Parathyroid adenoma (tissue), 2 donors: ENCODE results near the gene RFT1.

Source experiments
- H2AFZ ChIP-seq: fragments of 300-600 bp; sonication (generic); one replicate; pipeline ENCODE4 v1.7.0; 2017; ENCODE audit warnings: antibody characterized with exemption, mild to moderate bottlenecking
- H3K27ac ChIP-seq: fragments of 300-600 bp; sonication (generic); one replicate; pipeline ENCODE4 v1.7.0; 2017
- H3K27me3 ChIP-seq: fragments of 300-600 bp; sonication (generic); one replicate; pipeline ENCODE4 v1.7.0; 2017; ENCODE audit warnings: low read length; ENCODE audit not compliant: control insufficient read depth, insufficient read depth
- H3K36me3 ChIP-seq: fragments of 300-600 bp; sonication (generic); one replicate; pipeline ENCODE4 v1.7.0; 2017; ENCODE audit warnings: low read length; ENCODE audit not compliant: control insufficient read depth, insufficient read depth
- H3K4me1 ChIP-seq: fragments of 300-600 bp; sonication (generic); one replicate; pipeline ENCODE4 v1.7.0; 2017; ENCODE audit warnings: control low read depth
- H3K4me2 ChIP-seq: fragments of 300-600 bp; sonication (generic); one replicate; pipeline ENCODE4 v1.7.0; 2017; ENCODE audit warnings: low read length
- H3K4me3 ChIP-seq: fragments of 300-600 bp; sonication (generic); one replicate; pipeline ENCODE4 v1.7.0; 2017; ENCODE audit warnings: low read depth, low read length
- H3K79me2 ChIP-seq: fragments of 300-600 bp; sonication (generic); one replicate; pipeline ENCODE4 v1.7.0; 2017; ENCODE audit warnings: control low read depth
- H3K9ac ChIP-seq: fragments of 300-600 bp; sonication (generic); one replicate; pipeline ENCODE4 v1.7.0; 2017; ENCODE audit warnings: mild to moderate bottlenecking
- H3K9me3 ChIP-seq: fragments of 300-600 bp; sonication (generic); one replicate; pipeline ENCODE4 v1.7.0; 2017; ENCODE audit warnings: low read length; ENCODE audit not compliant: control insufficient read depth
- CTCF ChIP-seq: fragments of 300-600 bp; sonication (generic); IDR thresholded peaks from one replicate; pipeline ENCODE4 v1.7.0; 2017; ENCODE audit warnings: antibody characterized with exemption, mild to moderate bottlenecking
- donor health status: primary hyperparathyroidism.

Gene RFT1

GRCh38 chr3:53078656-53079055 lies 51.6 kb downstream of the RFT1 start:
- no peaks in the 10 kb centered on the region for H3K27me3 ChIP-seq
- H3K27ac ChIP-seq = no peak overlapping the region
- no peaks in the 10 kb centered on the region for H3K36me3 ChIP-seq
- no peak overlapping the region for H3K4me3 ChIP-seq
- no peaks in the 10 kb centered on the region for H3K4me1 ChIP-seq
- TF ChIP-seq CTCF = no peak
- no peak overlapping the region for H3K4me2 ChIP-seq
- no peak overlapping the region for H2AFZ ChIP-seq
- H3K79me2 ChIP-seq = no peaks in the 10 kb centered on the region
- H3K9ac ChIP-seq = no peak overlapping the region
- no peaks in the 10 kb centered on the region for H3K9me3 ChIP-seq

- Histone ChIP-seq H3K9me3 (no peaks in the 10 kb centered on the region), H3K4me1 (peaks cover under 1% of the 10 kb centered on the region), H2AFZ (no peak overlapping the region), H3K4me2 (no peak overlapping the region), H3K27ac (no peak overlapping the region), H3K9ac (no peak overlapping the region), H3K36me3 (no peaks in the 10 kb centered on the region), H3K79me2 (no peaks in the 10 kb centered on the region), H3K27me3 (no peaks in the 10 kb centered on the region), H3K4me3 (no peak overlapping the region)
- TF ChIP-seq CTCF = no peak
Observed at GRCh38 chr3:53077476-53078220, 52.6 kb downstream of the RFT1 start.

- peaks cover 11% of the 10 kb centered on the region for H3K4me1 ChIP-seq
- no peak overlapping the region for H3K4me2 ChIP-seq
- H3K9me3 ChIP-seq = no peaks in the 10 kb centered on the region
- no peaks in the 10 kb centered on the region for H3K27me3 ChIP-seq
- no peak overlapping the region for H2AFZ ChIP-seq
- no peaks in the 10 kb centered on the region for H3K36me3 ChIP-seq
- no peak overlapping the region for H3K4me3 ChIP-seq
- TF ChIP-seq CTCF = no peak
- H3K79me2 ChIP-seq = no peaks in the 10 kb centered on the region
- H3K27ac ChIP-seq = no peak overlapping the region
- no peak overlapping the region for H3K9ac ChIP-seq
Observed at GRCh38 chr3:53075743-53076140, 54.5 kb downstream of the RFT1 start.

GRCh38 chr3:53074761-53075742 lies 55.2 kb downstream of the RFT1 start:
- no peak overlapping the region for H3K4me2 ChIP-seq
- no peak overlapping the region for H3K9ac ChIP-seq
- H3K4me1 ChIP-seq = peaks cover 11% of the 10 kb centered on the region
- H3K36me3 ChIP-seq = no peaks in the 10 kb centered on the region
- TF ChIP-seq CTCF = no peak
- no peak overlapping the region for H3K27ac ChIP-seq
- H3K27me3 ChIP-seq = no peaks in the 10 kb centered on the region
- H3K9me3 ChIP-seq = no peaks in the 10 kb centered on the region
- no peak overlapping the region for H2AFZ ChIP-seq
- H3K4me3 ChIP-seq = no peak overlapping the region
- H3K79me2 ChIP-seq = no peaks in the 10 kb centered on the region
